HG03097 (cell line): Measurements from ENCODE around the gene SIK3.
A peak's percentile ranks its signal among the peaks of the same experiment; 100 is the strongest.

Experiments used
- ATAC-seq: cut with Tn5 transposase; IDR thresholded peaks from one replicate; pipeline ENCODE4 v1.9.1; 2021; ENCODE audit not compliant: unreplicated experiment, low FRiP score

Gene SIK3

DNA sequence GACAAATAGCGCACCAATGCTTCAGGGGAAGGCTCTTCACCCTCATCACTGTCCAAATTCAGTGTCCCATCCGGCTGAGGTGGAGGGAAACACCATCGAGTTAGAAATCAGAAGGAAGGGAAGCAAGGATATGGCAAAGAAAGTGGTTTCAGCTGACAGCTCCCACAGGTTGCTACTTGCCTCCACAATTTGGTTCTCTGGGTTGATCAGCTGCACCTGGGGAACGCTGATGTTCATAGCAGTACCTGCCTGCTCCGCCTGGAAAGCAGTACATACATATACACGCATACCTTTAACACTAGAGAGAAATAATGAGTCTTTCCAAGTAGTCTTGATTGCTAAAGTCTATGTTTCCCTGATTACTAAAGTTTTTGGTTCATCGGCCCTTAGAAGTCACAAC, 223.0 kb downstream of the SIK3 start:
- ATAC-seq, result no peak

DNA sequence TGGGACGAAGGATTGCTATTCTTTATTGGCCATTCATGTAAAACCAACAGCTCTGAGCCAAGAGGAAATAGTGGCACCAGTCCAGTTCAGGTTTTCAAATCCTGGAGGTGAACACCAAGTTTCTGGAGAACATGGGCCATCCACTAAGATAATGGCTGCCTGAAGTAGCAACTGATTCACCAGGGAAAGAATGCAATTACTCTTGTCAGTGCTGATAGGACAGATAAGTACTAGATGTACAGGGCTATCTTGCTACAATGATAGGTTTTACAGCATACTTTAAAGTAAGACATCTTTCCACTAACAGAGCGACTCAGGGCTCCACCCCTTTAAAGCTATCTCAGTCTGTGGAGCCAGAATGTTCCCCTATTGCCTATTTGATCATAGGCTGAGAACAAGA, 224.0 kb downstream of the SIK3 start:
- ATAC-seq, result no peak

DNA sequence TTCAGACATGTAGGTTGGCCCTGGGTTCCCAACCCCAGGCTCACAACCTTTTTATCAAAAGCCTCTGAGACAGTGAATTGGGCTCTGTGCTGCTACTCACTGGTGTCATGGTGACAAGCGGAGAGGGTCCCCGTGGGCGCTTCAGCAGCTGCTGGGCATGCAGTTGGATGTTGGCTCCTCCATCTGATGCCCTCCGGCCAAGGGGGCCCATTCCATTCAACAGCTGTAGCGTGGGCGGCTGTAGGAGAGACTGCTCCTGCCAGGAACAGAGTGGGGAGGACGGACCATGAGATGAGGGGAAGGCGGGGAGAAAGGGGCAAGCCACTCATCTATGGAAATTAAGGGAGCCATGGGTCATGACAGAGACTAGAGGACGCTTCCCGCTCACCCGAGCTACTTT, 224.8 kb downstream of the SIK3 start:
- no peak for ATAC-seq

DNA sequence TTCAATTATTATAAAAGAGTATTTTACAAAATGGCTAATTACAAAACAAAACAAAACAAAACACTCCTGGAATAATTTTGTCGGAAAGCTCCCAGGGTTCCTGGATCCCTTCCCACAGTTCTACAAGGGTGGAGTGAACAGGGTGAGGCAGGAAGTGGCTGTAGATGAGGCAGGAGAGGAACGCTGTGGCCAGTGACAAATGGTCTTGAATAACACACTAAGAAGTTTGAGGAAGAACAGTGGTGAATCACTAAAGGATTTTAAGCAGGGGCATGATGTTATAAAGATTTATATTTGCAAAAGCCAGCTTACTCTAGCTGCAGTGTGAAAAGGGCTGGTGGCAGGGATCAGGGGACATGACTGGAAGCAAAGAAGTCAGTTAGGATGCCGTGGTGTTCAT, 227.0 kb downstream of the SIK3 start:
- ATAC-seq, result no peak

DNA sequence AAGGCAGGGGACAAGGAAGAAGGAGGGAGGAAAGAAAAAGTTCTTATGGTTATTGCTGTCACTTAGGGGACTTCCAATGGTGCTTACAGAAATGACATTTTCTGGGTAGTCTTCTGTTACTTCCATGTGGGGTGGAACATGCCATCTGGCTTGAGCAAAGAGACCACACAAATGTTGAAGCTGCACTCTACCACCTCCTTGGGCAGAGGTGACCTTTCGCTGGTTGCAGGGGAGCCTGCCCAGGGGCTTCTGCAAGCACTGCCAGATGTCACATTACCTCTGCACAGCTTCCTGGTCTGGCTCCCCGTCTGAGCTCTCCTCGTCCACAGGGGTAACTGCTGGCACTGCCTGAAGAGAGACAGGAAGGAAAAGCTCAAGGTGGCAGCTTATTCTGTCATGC, 228.2 kb downstream of the SIK3 start:
- no peak for ATAC-seq

DNA sequence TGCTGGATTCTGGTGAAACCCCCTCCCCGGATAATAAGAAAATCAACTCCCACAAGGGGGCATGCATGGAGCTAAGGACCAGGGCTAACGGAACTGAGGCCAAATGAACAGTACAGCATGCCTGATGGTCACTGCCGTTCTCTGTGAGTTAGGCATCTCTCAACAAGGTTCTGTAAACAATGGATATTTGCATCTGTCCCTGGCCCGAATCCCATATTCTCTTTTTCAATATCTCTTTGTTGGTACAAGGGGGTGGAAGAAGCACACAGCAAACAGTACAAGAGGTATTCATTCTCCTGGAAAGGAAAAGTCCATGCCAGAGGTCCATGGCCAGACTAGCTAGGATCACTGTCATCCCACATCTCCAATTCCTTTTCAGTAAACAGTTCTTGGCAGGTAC, 228.6 kb downstream of the SIK3 start:
- ATAC-seq, result no peak

DNA sequence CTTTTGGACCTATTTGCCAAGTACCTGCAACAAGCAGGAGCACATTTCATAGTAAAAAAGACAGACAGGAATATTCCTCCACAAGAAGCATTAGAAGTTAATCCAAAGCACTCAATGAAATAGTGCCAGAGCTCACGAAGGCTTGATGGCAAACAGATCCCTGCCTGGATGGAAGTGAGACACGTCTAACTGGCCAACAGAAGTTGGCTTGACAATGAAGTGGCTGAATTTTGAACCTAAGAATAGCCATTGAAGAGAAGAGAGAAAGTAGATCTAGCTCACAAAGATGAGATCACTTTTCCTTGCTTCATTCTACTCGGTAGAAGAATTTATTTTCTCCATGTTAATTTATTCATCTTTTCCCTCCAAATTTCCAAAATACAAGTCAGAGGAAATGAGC, 230.2 kb downstream of the SIK3 start:
- no peak for ATAC-seq

DNA sequence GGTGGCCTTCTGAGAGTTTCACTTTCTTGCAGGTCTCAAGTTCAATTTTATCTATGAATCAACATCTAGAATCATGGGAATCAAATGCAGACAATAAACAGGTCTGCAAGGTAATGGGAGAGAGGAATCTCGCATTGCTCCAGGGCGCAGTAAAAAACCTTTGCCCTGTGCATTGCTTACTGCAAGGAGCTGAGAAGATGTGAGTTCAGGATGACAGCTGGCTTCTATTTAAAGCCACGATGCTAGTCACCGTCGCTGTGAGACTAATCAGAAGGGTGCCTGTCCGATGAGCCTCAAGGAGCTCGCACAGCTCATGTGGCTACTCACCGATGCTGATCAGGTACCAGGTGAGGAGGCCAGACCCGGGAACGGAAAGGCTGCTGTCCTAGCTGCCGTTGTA, 230.6 kb downstream of the SIK3 start:
- ATAC-seq, result no peak

DNA sequence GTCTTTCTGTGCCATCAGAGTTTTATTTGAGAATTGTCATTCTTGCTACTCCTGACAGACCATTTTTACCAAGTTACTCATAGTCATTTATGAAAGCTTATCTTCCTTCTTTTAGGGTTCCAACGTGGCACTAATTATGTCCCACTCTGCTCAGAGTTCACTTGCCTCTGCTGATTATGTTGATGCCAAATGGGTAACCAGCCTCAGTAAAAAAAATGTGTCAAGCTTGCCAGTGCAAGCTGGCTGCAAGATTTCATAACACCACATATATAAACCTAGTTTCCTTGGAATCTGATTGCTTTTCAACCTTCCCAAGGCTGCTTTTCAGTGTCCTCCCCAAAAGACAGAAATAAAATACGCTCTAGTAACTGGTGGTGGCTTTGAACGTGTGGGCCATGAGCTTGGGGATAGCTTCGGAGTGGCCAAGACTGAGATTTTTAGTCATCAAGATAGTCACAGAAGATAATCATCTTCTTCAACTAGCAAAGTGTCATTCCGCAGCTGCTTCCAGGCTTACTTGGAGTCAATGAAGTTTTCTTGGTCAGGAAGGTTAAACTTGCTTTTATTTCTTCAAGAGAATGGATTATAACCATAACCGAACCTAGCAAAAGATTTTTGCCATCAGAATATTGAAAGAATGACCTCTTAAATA, 231.3 kb downstream of the SIK3 start:
- no peak for ATAC-seq

DNA sequence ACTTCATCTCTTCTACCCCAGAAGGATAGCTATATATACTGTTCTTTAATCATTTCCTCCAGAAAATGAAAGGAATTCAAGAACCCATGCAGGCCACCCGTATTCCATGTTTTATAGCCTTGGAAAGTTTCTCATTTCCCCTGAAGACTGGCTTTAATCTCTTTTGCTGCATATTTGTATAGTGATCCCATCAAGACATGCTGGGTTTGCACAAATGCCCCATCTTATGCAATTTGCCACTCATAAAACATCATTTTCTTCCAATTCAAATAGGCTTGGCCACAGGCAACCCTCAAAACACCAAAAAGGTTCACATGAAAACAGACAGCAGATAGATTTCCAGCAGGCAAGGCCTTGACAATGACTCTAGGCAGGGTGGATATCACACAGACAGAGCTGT, 232.5 kb downstream of the SIK3 start:
- no peak for ATAC-seq

DNA sequence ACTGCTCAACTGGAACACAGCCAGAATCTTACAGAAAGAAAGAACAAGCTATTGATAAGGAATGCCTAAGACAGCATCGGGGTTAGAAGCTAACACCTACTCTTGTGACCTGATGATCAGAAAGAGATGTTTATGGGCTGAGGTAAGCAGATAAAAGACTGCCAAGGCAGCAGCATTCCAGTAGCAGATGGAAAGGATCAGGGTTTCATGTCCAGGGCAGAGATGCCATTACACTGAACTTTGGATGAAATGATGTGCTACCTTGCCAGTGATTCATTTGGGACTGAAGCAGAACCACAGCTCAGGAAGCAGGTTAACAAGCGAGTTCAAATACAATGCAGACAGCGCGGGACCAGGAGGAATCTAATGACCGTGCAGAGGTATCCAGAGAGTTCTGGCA, 233.7 kb downstream of the SIK3 start:
- ATAC-seq, result no peak

DNA sequence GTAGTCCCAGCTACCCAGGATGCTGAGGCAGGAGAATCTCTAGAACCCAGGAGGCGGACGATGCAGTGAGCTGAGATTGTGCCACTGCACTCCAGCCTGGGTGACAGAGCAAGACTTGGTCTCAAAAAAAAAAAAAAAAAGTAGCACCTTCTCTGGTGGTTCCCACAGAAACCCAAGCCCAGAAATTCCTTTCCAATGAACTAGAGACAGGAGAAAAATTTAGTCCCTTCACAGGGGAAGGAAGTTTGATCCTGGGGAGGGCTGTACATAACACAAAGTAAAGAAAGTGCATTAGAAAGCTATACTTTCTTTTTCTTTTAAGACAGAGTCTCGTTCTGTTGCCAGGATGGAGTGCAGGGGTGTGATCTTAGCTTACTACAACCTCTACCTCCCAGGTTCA, 235.3 kb downstream of the SIK3 start:
- ATAC-seq, result no peak

DNA sequence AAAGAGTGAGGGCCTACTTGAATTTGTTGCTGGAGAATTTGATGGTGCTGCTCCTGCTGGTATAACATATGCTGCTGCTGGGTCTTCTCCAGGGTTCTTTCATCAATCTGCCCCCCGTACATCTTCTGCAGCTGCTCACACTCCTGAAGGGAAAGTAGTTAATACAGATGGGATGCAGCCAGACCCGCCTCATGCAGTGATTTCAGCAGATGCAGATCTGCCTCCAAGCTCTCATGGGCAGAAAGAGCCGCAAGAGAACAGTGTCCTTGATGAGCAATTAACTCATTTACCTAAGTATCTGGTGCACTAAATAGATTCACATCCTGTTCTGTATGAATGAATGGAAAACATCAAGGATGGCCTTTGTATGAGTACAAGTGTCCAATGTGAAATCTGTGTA, 236.0 kb downstream of the SIK3 start:
- ATAC-seq, result no peak

DNA sequence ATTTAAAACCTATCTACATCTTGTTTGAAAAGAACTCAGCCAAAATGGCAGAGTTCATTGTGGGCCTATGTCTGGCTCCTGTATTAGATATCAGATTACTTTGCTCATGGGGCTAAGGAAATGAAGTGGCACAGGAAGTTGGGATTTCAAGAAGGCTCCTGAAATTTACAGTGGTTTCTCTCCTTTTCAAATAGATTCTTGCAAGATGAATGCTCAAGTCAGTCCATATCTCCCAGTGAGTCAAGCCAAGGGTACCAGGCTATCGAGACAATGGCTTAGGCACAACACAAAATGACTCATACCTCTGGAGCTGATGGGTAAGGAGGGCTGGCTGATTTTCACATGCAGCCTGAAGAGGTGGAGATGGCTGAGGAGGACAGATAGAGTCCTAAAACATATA, 236.7 kb downstream of the SIK3 start:
- ATAC-seq, result no peak

DNA sequence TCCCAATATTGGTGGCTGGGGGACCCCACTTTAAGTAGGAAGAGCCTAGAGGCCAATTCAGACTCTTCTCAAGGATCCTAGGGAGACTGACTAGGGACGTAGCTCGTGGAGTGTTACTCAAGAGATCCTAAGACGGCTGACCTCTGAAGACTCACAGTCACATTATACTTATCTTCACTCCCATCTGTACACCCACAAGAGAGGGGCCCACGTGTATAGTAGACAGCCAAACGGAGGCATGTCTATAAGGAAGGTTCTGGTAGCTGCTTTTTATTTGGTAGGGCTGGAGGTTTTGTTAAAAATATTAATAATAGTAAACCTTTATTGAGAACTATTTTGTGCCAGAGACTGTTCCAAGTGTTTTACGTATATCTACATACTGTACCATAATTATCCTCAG, 237.9 kb downstream of the SIK3 start:
- ATAC-seq, result no peak

DNA sequence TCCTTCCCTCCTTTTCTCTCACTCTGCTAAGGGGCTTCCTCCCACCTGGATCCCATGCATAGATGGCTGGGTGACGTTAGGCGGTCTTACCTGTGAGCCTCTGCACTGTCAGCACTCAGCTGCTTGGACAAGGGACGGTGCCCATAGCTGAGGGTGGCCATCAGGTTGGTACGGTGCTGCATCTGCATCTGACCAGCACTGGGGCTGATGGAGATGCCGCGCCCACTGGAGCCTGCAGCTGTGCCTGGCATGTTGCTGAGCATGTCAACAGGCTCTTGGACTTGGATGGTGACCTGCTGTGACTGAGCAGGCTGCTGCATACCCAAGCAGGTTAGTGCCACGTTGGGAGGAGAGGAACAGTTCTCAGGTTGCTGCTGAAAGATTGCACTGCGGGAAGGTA, 239.1 kb downstream of the SIK3 start:
- no peak for ATAC-seq

DNA sequence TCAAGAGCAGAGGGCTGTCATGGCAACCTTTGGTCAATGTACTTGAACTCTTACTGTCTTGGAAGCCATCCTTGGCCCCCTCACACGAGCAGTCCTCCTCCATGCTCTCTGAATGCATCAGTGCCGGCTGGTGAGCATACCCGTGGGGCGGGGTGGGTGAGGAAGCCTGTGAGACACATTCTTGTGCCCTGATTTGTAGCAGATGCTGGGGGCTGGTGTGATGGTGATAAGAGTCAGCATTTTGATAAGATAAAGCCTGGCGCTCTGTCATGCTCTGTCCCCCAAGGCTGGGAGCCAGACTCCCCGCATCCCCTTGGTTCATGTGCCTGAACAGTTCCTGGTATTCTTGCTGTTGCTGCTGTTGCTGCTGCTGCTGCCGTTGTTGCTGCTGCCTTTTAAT, 240.3 kb downstream of the SIK3 start:
- ATAC-seq, result no peak

DNA sequence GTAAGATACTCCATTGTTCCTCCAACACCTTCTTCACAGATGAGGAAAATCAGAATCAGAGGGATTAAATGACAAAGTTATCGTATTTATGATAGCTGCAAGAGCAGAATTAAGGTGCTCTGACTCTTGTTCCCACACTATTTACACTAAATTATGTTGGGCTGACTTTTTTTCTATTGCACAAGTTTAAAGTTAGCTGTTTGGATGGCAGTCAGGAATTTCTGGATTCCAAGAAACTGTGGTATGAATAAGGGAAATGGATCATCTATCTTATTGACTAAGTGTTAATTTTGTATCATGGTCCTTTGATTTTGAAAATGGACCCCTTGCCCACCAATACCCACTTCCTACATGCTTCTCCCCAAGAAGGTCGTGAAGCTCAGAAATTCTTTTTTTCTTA, 240.9 kb downstream of the SIK3 start:
- ATAC-seq, result no peak

DNA sequence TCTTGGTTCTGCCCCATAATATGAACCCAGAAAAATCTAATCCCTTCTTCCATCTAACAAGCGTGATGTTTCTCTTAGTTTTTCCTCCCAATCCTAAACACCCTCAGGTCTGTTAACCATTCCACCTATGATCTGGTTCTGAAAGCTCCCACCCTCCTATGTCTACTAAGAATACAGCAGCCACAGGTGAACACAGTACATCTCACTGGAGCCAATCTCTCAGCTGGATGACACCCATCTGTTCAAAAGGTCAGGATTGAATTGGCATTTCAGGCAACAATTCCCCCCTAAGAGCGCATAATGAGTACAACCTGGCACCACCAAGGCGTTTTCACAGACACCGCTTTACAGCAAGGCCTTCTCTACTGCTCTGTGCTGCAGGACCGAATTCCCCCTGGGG, 241.8 kb downstream of the SIK3 start:
- no peak for ATAC-seq

DNA sequence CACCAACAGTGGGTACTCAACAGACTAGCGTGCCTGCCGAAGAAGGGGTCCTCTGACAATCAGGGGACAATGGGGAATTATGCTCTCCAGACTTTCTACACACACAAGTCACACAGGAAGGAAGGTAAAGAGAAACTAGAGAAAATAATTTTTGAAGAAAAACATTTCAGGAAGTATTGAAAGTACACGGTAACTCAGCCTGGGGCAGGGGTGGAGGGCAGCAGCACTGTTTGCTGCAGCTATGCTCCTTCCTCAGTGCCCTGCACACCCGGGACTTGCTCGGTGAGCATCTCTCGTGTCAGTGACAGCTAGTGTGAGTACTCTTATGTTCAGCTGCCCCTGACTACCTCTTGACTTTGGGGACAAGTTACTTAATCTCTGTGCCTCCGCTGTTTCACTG, 242.8 kb downstream of the SIK3 start:
- ATAC-seq, result no peak

DNA sequence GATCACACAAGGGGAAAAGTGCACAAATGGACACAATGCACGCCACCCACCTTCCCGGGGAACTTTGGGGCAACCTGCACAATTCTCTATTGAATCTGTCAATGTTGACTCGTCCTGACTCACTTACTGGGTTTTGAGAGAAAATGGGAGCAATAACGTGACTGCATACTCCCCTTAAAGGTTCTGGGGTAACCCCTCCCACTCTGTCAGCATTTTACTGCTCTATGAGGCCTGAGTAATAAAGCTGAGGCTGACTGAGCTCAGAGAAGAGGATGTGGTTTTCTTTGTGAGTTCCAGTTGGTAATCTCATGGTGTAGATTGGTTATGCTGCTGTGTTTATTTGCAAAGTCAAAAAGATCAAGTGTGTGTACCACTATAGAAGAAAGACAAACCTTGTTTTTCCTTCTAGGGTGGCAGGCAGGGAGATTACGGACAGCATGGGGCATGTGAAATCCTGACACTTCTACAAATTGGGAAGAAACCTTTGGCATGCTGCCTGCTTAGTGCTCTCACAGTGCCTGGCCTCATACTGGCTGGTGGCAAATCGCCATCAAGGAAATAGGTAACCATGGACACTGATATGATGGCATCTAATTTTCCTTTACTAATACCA, 244.7 kb downstream of the SIK3 start:
- ATAC-seq, result peak; percentile 82

DNA sequence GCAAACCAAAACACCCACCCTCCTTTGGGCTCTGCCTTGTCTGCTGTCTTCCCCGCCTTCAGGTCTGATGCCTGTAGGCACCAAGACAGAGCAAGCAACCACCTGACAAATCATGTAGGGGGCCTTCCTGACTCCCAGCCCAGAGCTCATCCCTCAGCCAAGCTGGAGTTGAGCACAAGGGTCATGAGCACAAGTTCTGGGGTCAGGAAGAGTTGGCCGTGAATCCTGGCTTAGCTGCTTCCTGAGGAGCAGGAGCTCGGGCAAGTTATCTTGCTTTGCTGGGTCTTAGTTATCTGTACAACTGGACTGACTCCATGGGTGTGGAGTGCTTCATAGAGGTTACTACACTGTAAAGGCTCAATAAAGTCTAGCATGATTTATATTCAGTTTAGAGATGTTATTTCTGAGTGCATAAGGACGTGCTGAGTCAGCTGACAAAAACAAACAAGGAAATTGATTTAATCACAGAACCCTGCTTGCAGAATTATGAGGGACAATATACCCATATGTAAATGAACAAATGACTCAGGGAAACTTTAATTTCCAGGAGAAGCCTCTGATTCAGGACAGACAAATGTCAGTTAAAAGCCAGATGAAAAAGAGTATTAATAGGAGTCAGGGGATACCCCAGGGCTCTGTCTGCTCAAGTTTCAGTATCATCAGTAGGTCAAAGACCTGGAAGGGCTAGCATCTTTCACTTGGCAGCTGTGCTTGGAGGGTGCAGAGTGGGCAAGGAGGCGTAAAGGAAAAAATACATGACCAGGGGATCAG, 245.8 kb downstream of the SIK3 start:
- no peak for ATAC-seq
